Tibial artery (tissue), 4 donors: ENCODE measurements around the gene MACROD2.

ENCODE experiments used
- DNase-seq, 2 donors: peaks; one replicate each; pipeline ENCODE4 v3.0.0-alpha.2; 2019
- H3K27ac ChIP-seq, 2 donors: fragments of 200-600 bp; sonication (generic) in 1 of 2; 1 replicate in 1 of 2; 2 replicates in 1 of 2; pipeline ENCODE4 v1.5.1; 2018 to 2019; ENCODE audit warnings: mild to moderate bottlenecking in 1 of 2
- H3K27me3 ChIP-seq, 2 donors: fragments of 200-600 bp; sonication (generic) in 1 of 2; one replicate each; pipeline versions ENCODE4 v1.5.1 to v1.6.0; 2016 to 2019
- H3K36me3 ChIP-seq, 3 donors: fragments of 200-600 bp; sonication (generic) in 2 of 3; one replicate each; pipeline ENCODE4 v1.5.1; 2016 to 2019; ENCODE audit warnings: mild to moderate bottlenecking in 2 of 3
- H3K4me1 ChIP-seq, 4 donors: fragments of 200-600 bp; sonication (generic) in 2 of 4; 1 replicate in 3 of 4; 2 replicates in 1 of 4; pipeline ENCODE4 v1.5.1; 2016 to 2019
- H3K4me3 ChIP-seq, 2 donors: fragments of 200-600 bp; sonication (generic) in 1 of 2; 1 replicate in 1 of 2; 2 replicates in 1 of 2; pipeline ENCODE4 v1.5.1; 2018 to 2019; ENCODE audit warnings: mild to moderate bottlenecking in 2 of 2
- H3K9me3 ChIP-seq, 3 donors: fragments of 200-600 bp; sonication (generic) in 1 of 3; one replicate each; pipeline ENCODE4 v1.5.1; 2016 to 2019
- intact Hi-C: fragments of 100-400 bp; cut with DNase I; formaldehyde crosslinking; loops from one replicate; pipeline ENCODE4 v1.15.0; 2023; ENCODE audit warnings: low total_unique reads
- TF ChIP-seq, protein P1 (sequence below), 2 experiments: fragments of 200-600 bp in 1 of 2; fragments of 450-650 bp in 1 of 2; IDR thresholded peaks; one replicate each; pipeline ENCODE4 v1.5.1; 2017 to 2019; ENCODE audit warnings: antibody characterized with exemption in 2 of 2, mild to moderate bottlenecking in 1 of 2, moderate library complexity in 1 of 2

The MACROD2 gene

DNA sequence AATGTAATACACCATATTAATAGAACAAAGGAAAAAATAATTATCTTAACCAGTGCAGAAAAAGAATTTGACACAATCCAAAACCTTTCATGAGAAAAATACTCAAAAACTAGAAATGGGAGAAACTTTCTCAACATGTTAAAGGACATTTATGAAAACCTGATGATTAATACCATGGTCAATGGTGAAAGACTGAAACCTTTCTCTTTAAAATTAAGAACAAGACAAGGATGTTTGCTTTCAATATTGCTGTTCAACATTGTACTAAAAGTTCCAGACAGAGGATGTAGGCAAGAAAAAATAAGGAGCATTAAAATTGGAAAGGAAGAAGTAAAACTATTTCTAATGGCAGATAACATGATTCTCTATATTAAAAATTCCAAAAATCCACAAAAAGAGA lies 1323.4 kb downstream of the MACROD2 start:
- Histone ChIP-seq H3K4me1 (no peaks in the 10 kb centered on the region), H3K27me3 (no peaks in the 10 kb centered on the region), H3K36me3 (no peaks in the 10 kb centered on the region), H3K27ac (no peak overlapping the region), H3K4me3 (no peak overlapping the region), H3K9me3 (no peaks in the 10 kb centered on the region)
- TF ChIP-seq, protein P1, sequence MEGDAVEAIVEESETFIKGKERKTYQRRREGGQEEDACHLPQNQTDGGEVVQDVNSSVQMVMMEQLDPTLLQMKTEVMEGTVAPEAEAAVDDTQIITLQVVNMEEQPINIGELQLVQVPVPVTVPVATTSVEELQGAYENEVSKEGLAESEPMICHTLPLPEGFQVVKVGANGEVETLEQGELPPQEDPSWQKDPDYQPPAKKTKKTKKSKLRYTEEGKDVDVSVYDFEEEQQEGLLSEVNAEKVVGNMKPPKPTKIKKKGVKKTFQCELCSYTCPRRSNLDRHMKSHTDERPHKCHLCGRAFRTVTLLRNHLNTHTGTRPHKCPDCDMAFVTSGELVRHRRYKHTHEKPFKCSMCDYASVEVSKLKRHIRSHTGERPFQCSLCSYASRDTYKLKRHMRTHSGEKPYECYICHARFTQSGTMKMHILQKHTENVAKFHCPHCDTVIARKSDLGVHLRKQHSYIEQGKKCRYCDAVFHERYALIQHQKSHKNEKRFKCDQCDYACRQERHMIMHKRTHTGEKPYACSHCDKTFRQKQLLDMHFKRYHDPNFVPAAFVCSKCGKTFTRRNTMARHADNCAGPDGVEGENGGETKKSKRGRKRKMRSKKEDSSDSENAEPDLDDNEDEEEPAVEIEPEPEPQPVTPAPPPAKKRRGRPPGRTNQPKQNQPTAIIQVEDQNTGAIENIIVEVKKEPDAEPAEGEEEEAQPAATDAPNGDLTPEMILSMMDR (IDR thresholded peaks at IDR 0.05): no peak
- no peak for DNase-seq
- intact Hi-C loops: no loop called here

DNA sequence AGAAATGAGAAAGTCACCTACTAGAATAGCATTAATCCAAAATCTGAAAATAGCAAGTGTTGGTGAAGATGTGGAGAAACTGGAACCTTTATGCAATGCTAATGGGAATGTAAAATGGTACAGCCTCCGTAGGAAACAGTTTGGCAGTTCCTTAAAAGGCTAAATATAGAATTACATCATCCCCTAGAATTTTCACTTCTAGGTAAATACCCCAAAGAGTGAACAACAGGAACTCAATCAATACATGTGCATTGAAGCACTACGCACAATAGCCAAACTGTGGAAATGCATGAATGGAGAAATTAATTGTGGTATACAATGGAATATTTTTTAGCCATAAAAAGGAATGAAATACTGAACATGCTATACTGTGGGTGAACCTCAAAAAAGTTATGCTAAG lies 1324.1 kb downstream of the MACROD2 start:
- DNase-seq: no peak
- Histone ChIP-seq H3K27me3 (no peaks in the 10 kb centered on the region), H3K4me1 (no peaks in the 10 kb centered on the region), H3K4me3 (no peak overlapping the region), H3K36me3 (no peaks in the 10 kb centered on the region), H3K9me3 (no peaks in the 10 kb centered on the region), H3K27ac (no peak overlapping the region)
- TF ChIP-seq, protein P1 (IDR thresholded peaks at IDR 0.05): no peak
- intact Hi-C loops: no loop called here

DNA sequence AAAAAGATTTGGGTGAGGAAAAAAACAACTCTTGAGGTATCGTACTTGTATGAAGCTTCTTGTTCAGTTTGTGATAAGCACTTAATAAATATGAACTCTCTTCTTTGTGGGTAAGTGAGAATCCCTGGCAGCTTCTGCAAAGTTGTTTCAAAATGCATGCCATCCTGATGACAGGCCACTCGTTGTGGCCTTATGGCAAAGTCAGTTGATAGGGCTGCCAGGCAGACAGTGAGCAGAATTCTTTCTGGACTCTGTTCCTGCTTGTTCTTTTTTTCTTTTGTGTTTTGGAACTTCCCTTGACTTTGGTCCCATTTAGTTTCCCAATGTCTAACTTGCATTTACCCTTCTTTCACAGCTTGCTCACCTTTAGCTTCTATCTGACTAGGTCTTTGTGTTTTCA lies 1325.6 kb downstream of the MACROD2 start:
- H3K27ac ChIP-seq: no peak overlapping the region
- intact Hi-C loops: no loop called here

DNA sequence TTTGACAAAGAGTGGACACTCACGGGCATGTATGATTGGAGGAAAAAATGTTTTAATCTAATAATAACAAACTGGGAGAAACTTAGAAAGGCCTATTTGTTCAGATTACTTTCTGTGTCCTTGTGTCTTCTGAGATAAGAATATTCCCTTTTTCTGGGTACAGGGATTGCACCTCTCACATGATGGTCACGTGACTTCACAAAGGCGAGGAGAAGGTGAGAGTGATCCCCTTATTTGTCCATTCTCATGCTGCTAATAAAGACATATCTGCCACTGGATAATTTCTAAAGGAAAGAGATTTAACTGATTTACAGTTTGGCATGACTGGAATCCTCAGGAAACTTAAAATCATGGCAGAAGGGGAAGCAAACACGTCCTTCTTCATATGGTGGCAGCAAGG lies 1331.8 kb downstream of the MACROD2 start:
- H3K4me3 ChIP-seq: no peak overlapping the region
- H3K27me3 ChIP-seq: no peaks in the 10 kb centered on the region
- no peaks in the 10 kb centered on the region for H3K36me3 ChIP-seq
- TF ChIP-seq, protein P1 (IDR thresholded peaks at IDR 0.05): no peak
- H3K27ac ChIP-seq: no peak overlapping the region
- DNase-seq: no peak
- intact Hi-C loops: no loop called here
- H3K4me1 ChIP-seq: no peaks in the 10 kb centered on the region
- H3K9me3 ChIP-seq: no peaks in the 10 kb centered on the region

More for the DNA sequence above, 1325.6 kb downstream of the MACROD2 start:
- Histone ChIP-seq H3K27me3 (no peaks in the 10 kb centered on the region), H3K9me3 (no peaks in the 10 kb centered on the region), H3K4me1 (no peaks in the 10 kb centered on the region), H3K36me3 (no peaks in the 10 kb centered on the region), H3K4me3 (no peak overlapping the region)
- TF ChIP-seq, protein P1 (IDR thresholded peaks at IDR 0.05): no peak
- DNase-seq: no peak

DNA sequence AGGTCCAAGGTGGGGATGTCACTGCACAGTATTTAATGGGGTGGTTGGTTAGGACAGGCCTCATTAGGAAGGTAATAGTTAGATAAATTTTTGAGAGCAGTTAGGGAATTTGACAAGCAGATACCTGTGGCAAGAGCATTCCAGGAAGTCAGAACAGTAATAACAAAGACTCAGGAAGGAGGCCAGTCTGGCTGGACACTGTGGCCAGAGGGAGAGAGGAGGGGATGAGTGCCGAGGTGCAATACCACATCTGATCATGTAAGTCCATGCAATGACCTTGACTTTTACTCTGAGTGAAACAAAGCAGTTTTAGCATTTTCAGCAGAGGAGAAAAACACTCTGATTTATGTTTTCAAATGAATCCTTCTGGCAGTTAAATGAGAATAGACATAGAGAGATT lies 1332.8 kb downstream of the MACROD2 start:
- TF ChIP-seq, protein P1 (IDR thresholded peaks at IDR 0.05): no peak
- intact Hi-C loops: no loop called here

DNA sequence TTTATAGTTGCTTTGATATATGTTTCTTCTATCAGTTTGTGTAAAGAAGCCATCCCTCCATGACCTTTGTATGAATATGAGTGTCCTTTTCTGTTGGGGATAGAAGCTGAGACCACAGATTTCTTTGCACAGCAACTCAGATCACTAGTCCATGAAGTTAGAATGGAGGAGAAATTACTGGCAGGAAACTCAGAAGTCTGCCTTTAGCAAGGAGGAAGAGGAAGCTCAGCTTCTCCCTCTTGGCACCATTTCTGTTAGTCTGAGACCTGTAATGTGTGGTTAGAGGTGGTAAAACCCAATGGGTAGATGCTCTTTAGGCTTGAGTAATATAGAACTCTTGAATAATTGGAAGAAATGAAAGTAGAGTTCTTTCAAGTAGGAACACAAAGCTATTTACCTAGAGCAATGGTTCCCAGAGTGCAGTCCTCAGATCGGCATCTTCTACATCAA lies 1337.4 kb downstream of the MACROD2 start:
- intact Hi-C loops: no loop called here
- TF ChIP-seq, protein P1 (IDR thresholded peaks at IDR 0.05): no peak
- H3K27me3 ChIP-seq: no peaks in the 10 kb centered on the region
- no peak for DNase-seq
- H3K27ac ChIP-seq: no peak overlapping the region
- no peaks in the 10 kb centered on the region for H3K36me3 ChIP-seq
- no peaks in the 10 kb centered on the region for H3K4me1 ChIP-seq
- H3K4me3 ChIP-seq: no peak overlapping the region
- no peaks in the 10 kb centered on the region for H3K9me3 ChIP-seq

More for the DNA sequence above, 1332.8 kb downstream of the MACROD2 start:
- H3K27ac ChIP-seq: no peak overlapping the region
- no peaks in the 10 kb centered on the region for H3K36me3 ChIP-seq
- DNase-seq: no peak
- no peak overlapping the region for H3K4me3 ChIP-seq
- H3K27me3 ChIP-seq: no peaks in the 10 kb centered on the region
- H3K9me3 ChIP-seq: no peaks in the 10 kb centered on the region
- no peaks in the 10 kb centered on the region for H3K4me1 ChIP-seq
